ENCODE results near the gene PLPPR3. TPM values are rescaled to one million over a fixed set of nuclear protein-coding genes. Genes with fewer than 3 reads are reported as not detected.

Gene PLPPR3
- total and polyA plus RNA-seq, 9 of the 15 experiments (the other 6 are each of a cell fraction or from before 2014, with no cell fraction given): 0.01 to 48.2 (median 8.6) TPM

DNA sequence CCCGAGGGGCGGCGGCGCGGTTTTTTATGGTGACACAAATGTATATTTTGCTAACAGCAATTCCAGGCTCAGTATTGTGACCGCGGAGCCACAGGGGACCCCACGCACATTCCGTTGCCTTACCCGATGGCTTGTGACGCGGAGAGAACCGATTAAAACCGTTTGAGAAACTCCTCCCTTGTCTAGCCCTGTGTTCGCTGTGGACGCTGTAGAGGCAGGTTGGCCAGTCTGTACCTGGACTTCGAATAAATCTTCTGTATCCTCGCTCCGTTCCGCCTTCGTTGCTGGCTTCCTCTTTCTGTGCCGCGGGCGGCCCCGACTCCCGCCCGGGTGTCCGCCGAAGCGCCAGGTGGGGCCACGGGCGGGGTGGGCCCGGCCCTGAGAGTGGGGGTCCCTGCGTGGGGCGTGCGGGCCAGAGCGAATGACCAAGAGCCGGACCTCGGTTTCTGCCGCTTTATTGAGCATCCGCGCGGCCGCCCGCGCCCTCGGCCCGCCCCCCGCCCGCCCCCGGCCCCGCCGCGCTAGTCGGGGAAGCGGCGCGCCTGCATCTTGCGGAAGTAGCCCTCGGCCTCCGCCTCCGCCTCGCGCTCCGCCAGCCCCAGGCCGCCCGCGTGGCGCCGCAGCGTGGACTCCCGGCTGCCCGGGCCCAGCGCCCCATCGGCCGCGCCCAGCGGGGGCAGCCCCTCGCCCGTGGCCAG is 9.6 kb downstream of the PLPPR3 start:
- 95% methylated on average over 31 of the region's 80 CpGs for WGBS (ENCODE audit: insufficient coverage, low coverage, missing lambda C conversion rate)
- Histone ChIP-seq H3K9me1 (ENCODE audit: control insufficient read depth, insufficient read depth, low read length) (no peaks in the 10 kb centered on the region), H3K9me3 (replicated peaks; ENCODE audit: control insufficient read depth, insufficient read depth, low read depth, low read length) (peaks cover 3% of the 10 kb centered on the region), H3K79me2 (ENCODE audit: control insufficient read depth, insufficient read depth, low read length) (peaks cover 19% of the 10 kb centered on the region), H2AFZ (ENCODE audit: low read depth, low read length) (no peak overlapping the region), H3K36me3 (ENCODE audit: control insufficient read depth, insufficient read depth, low read length) (peaks cover 79% of the 10 kb centered on the region), H4K20me1 (replicated peaks; ENCODE audit: control insufficient read depth, insufficient read depth, low read length) (no peaks in the 10 kb centered on the region), H3K27me3 (ENCODE audit: control insufficient read depth in 2 of 2, insufficient read depth in 2 of 2, low read length in 2 of 2) (no peaks in the 10 kb centered on the region), H3K9ac (ENCODE audit: insufficient read depth in 1 of 2, low read depth in 2 of 2, low read length in 2 of 2) (no peak overlapping the region), H3K27ac (ENCODE audit: extremely low read depth, low read depth, low read length) (no peak overlapping the region), H3K4me1 (replicated peaks in 1 of 2; ENCODE audit: control insufficient read depth in 2 of 2, insufficient read depth in 2 of 2, low read length in 2 of 2) (peaks cover 0 to 36% of the 10 kb centered on the region in 2 experiments; a peak in 2 of 5 replicates), H3K4me2 (ENCODE audit: insufficient read depth, low read length) (no peak overlapping the region), H3K4me3 (no peak overlapping the region)
- ChIA-PET CTCF (ENCODE audit: low intra/inter-chr PET ratio) (no interaction called here), POLR2A (interaction anchor here (1.2 to 3.0 kb wide), 3 partner anchors 10 to 13 kb away, joined by 8 to 20 read pairs (median 11); no protein-coding TSS in a partner anchor)
- DNase-seq (ENCODE audit: extremely low read depth in 1 of 4, low spot score in 3 of 4) (peak in 3 of 4 experiments; percentile 42 to 61 (median 59)), FAIRE-seq (no peak), ATAC-seq (peak; percentile 8)
- in situ Hi-C loops (cut with MboI) (no loop called here), intact Hi-C loops (cut with micrococcal nuclease) (no loop called here)
- no TSS peak for BruUV-seq (replicated peaks)
- TF ChIP-seq POLR2AphosphoS5 (IDR thresholded peaks at IDR 0.05; ENCODE audit: control insufficient read depth, insufficient read depth, low read depth, low read length): 0 out of 2 replicates have a peak, but pooled peaks have one; percentile 34
- TF ChIP-seq ZNF668 (CRISPR knock-in tag; IDR thresholded peaks at IDR 0.05): no peak
- TF ChIP-seq ZNF347 (CRISPR knock-in tag; IDR thresholded peaks at IDR 0.05; ENCODE audit: low read depth): no peak
- TF ChIP-seq, protein P1, sequence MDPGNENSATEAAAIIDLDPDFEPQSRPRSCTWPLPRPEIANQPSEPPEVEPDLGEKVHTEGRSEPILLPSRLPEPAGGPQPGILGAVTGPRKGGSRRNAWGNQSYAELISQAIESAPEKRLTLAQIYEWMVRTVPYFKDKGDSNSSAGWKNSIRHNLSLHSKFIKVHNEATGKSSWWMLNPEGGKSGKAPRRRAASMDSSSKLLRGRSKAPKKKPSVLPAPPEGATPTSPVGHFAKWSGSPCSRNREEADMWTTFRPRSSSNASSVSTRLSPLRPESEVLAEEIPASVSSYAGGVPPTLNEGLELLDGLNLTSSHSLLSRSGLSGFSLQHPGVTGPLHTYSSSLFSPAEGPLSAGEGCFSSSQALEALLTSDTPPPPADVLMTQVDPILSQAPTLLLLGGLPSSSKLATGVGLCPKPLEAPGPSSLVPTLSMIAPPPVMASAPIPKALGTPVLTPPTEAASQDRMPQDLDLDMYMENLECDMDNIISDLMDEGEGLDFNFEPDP (CRISPR knock-in tag; IDR thresholded peaks at IDR 0.05): no peak
- no peak for TF ChIP-seq EWSR1 (IDR thresholded peaks at IDR 0.05; ENCODE audit: borderline replicate concordance, low read depth, partially characterized antibody)
- no peak for TF ChIP-seq ZEB2 (IDR thresholded peaks at IDR 0.05)
- TF ChIP-seq MEF2A (IDR thresholded peaks at IDR 0.05; ENCODE audit: control insufficient read depth, low read depth, low read length): no peak
- TF ChIP-seq CBFA2T3 (IDR thresholded peaks at IDR 0.05): no peak
- TF ChIP-seq, protein P2, sequence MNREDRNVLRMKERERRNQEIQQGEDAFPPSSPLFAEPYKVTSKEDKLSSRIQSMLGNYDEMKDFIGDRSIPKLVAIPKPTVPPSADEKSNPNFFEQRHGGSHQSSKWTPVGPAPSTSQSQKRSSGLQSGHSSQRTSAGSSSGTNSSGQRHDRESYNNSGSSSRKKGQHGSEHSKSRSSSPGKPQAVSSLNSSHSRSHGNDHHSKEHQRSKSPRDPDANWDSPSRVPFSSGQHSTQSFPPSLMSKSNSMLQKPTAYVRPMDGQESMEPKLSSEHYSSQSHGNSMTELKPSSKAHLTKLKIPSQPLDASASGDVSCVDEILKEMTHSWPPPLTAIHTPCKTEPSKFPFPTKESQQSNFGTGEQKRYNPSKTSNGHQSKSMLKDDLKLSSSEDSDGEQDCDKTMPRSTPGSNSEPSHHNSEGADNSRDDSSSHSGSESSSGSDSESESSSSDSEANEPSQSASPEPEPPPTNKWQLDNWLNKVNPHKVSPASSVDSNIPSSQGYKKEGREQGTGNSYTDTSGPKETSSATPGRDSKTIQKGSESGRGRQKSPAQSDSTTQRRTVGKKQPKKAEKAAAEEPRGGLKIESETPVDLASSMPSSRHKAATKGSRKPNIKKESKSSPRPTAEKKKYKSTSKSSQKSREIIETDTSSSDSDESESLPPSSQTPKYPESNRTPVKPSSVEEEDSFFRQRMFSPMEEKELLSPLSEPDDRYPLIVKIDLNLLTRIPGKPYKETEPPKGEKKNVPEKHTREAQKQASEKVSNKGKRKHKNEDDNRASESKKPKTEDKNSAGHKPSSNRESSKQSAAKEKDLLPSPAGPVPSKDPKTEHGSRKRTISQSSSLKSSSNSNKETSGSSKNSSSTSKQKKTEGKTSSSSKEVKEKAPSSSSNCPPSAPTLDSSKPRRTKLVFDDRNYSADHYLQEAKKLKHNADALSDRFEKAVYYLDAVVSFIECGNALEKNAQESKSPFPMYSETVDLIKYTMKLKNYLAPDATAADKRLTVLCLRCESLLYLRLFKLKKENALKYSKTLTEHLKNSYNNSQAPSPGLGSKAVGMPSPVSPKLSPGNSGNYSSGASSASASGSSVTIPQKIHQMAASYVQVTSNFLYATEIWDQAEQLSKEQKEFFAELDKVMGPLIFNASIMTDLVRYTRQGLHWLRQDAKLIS (CRISPR knock-in tag; IDR thresholded peaks at IDR 0.05): no peak
- TF ChIP-seq, protein P3, sequence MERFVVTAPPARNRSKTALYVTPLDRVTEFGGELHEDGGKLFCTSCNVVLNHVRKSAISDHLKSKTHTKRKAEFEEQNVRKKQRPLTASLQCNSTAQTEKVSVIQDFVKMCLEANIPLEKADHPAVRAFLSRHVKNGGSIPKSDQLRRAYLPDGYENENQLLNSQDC (CRISPR knock-in tag; IDR thresholded peaks at IDR 0.05): no peak
- TF ChIP-seq, protein P4, sequence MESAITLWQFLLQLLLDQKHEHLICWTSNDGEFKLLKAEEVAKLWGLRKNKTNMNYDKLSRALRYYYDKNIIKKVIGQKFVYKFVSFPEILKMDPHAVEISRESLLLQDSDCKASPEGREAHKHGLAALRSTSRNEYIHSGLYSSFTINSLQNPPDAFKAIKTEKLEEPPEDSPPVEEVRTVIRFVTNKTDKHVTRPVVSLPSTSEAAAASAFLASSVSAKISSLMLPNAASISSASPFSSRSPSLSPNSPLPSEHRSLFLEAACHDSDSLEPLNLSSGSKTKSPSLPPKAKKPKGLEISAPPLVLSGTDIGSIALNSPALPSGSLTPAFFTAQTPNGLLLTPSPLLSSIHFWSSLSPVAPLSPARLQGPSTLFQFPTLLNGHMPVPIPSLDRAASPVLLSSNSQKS (CRISPR knock-in tag; IDR thresholded peaks at IDR 0.05): no peak
- no peak for TF ChIP-seq FOXP1 (CRISPR knock-in tag; IDR thresholded peaks at IDR 0.05)
- TF ChIP-seq NFATC3 (IDR thresholded peaks at IDR 0.05): no peak

All from K562 (cell line).